Fibroblast of pulmonary artery (primary cell): ENCODE results near the gene UNC13D.
"Not testable (repeated sequence)": the region's sequence is repeated elsewhere in the genome, so short reads cannot be mapped to it uniquely, and the experiment has no call there.

Source experiments
- DNase-seq: peaks from one replicate; pipeline ENCODE4 v3.0.0-alpha.2; 2010; ENCODE audit warnings: low read depth
- H3K4me3 ChIP-seq: replicated peaks from 2 replicates; pipeline ENCODE4 v1.5.1; 2011; ENCODE audit warnings: low read depth, mild to moderate bottlenecking, control low read depth, low read length, moderate library complexity
- TF ChIP-seq, protein P1 (sequence below): IDR thresholded peaks from 2 replicates; pipeline ENCODE4 v1.5.1; 2011; ENCODE audit warnings: mild to moderate bottlenecking, control low read depth, low read length, inconsistent platforms; ENCODE audit errors: missing control alignments

Gene UNC13D

DNA sequence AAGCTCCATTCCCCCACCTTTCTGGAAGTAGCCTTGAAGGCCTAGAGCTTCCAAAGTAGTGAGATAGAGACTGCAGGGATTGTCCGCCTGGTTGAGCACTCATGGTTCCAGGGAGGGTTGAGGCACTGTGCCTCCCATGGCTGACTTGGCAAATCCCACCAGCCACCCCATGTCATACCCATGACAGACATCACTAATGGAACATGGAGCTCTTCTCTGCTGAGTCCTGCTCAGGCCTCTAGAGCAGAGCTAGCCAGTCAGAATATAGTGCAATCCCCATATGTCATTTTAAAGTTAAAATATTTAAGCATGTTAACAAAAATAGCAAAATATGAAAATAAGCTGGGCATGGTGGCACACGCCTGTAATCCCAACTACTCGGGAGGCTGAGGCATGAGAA, 28.8 kb downstream of the UNC13D start:
- no peak overlapping the region for H3K4me3 ChIP-seq
- TF ChIP-seq, protein P1, sequence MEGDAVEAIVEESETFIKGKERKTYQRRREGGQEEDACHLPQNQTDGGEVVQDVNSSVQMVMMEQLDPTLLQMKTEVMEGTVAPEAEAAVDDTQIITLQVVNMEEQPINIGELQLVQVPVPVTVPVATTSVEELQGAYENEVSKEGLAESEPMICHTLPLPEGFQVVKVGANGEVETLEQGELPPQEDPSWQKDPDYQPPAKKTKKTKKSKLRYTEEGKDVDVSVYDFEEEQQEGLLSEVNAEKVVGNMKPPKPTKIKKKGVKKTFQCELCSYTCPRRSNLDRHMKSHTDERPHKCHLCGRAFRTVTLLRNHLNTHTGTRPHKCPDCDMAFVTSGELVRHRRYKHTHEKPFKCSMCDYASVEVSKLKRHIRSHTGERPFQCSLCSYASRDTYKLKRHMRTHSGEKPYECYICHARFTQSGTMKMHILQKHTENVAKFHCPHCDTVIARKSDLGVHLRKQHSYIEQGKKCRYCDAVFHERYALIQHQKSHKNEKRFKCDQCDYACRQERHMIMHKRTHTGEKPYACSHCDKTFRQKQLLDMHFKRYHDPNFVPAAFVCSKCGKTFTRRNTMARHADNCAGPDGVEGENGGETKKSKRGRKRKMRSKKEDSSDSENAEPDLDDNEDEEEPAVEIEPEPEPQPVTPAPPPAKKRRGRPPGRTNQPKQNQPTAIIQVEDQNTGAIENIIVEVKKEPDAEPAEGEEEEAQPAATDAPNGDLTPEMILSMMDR = no peak
- DNase-seq = no peak

DNA sequence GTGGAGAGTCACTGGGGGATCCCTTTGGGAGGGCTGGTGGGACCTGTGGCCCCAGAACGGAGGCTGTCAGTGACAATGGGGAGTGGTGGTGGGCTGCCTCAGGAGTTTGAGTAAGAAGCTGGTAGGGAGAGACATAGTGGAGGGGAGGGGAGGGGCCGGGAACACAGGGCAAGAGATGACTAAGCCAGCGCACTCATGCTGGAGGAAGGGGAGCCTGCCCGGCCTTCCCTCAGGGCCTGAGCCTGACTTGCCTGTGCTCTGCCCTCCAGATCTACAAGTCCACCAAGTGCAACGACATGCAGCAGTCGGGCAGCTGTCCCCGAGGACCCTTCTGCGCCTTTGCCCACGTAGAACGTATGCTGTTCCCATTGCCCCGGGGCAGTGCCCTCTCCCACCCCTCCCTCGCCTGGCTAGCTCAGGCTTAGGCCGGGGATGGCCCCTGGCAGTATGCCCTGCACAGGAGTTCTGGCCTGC, 29.3 kb downstream of the UNC13D start:
- TF ChIP-seq, protein P1 = no peak
- H3K4me3 ChIP-seq = no peak overlapping the region
- peak; percentile 64 for DNase-seq

GRCh38 chr17:75814021-75814395, 30.2 kb downstream of the UNC13D start:
- TF ChIP-seq, protein P1 = no peak
- H3K4me3 ChIP-seq = no peak overlapping the region
- DNase-seq = no peak

- no peak overlapping the region for H3K4me3 ChIP-seq
- DNase-seq = no peak
- TF ChIP-seq, protein P1 = no peak
These were observed 30.9 kb downstream of the UNC13D start for GRCh38 chr17:75813081-75814020.

DNA sequence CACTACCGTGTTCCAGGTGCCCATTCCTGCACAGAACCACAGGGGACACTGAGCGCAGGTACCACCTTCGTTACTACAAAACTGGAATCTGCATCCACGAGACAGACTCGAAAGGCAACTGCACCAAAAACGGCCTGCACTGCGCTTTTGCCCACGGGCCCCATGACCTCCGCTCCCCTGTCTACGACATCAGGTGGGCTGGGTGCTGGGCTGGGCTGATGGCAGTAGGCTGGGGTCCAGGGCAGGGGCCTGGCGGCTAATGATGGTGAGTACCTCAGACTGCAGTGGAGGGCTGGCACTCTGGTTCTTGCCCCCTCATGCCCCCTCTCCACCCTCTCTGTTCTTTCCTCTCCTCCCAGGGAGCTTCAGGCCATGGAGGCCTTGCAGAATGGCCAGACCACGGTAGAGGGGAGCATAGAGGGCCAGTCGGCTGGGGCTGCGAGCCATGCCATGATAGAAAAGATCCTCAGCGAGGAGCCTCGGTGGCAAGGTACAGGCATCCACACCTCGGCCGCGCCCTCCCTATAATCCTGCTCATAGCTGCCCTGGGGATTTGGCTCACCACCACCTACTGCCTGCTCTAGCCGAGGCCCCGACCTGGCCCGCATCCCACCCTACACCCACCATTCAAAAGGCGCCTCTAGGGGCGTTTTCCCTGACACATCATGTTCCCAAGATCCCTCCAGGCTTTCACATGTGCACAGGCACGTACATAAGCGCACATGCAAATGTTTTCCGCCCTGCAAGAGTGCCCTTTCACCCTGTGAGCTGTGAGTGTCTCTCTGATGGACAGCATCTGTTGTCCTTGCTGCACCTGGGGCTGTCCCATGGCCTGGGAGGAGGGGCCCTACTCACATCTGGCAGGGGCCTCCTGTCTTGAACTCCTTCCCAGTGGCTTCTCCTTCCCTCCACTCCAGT, 31.8 kb downstream of the UNC13D start:
- TF ChIP-seq, protein P1 = no peak
- no peak for DNase-seq
- no peak overlapping the region for H3K4me3 ChIP-seq

- no peak overlapping the region for H3K4me3 ChIP-seq
- DNase-seq = no peak
- TF ChIP-seq, protein P1 = no peak
These were observed 33.0 kb downstream of the UNC13D start for GRCh38 chr17:75811174-75811573.

GRCh38 chr17:75810756-75811155, 33.4 kb downstream of the UNC13D start:
- not testable (repeated sequence) for H3K4me3 ChIP-seq, DNase-seq
